ENCODE measurements around the gene ADAMTS14.

Gene ADAMTS14

GRCh38 chr10:70676511-70676910, 4.2 kb downstream of the ADAMTS14 start:
- DNase-seq, result no peak

GRCh38 chr10:70677016-70677415, 4.7 kb downstream of the ADAMTS14 start:
- no peak for DNase-seq

- DNase-seq, result no peak
Measured at GRCh38 chr10:70677620-70678249, 5.4 kb downstream of the ADAMTS14 start.

GRCh38 chr10:70678250-70678635, 5.9 kb downstream of the ADAMTS14 start:
- DNase-seq, result no peak

- no peak for DNase-seq
Measured at GRCh38 chr10:70678757-70679489, 6.6 kb downstream of the ADAMTS14 start.

GRCh38 chr10:70679498-70679897, 7.2 kb downstream of the ADAMTS14 start:
- DNase-seq, result no peak

- DNase-seq, result no peak
Measured at GRCh38 chr10:70680899-70681730, 8.8 kb downstream of the ADAMTS14 start.

GRCh38 chr10:70681731-70682005, 9.4 kb downstream of the ADAMTS14 start:
- DNase-seq, result no peak

- no peak for DNase-seq
Measured at GRCh38 chr10:70682920-70683600, 10.8 kb downstream of the ADAMTS14 start.

GRCh38 chr10:70683601-70683934, 11.3 kb downstream of the ADAMTS14 start:
- DNase-seq, result no peak

- no peak for DNase-seq
Measured at GRCh38 chr10:70683940-70684339, 11.6 kb downstream of the ADAMTS14 start.

GRCh38 chr10:70684374-70684773, 12.1 kb downstream of the ADAMTS14 start:
- no peak for DNase-seq

GRCh38 chr10:70684839-70685454, 12.6 kb downstream of the ADAMTS14 start:
- DNase-seq, result no peak

- DNase-seq, result no peak
Measured at GRCh38 chr10:70685455-70685911, 13.2 kb downstream of the ADAMTS14 start.

- DNase-seq, result no peak
Measured at GRCh38 chr10:70688828-70689227, 16.5 kb downstream of the ADAMTS14 start.

- DNase-seq, result no peak
Measured at GRCh38 chr10:70689661-70690060, 17.4 kb downstream of the ADAMTS14 start.

- DNase-seq, result no peak
Measured at GRCh38 chr10:70690589-70690988, 18.3 kb downstream of the ADAMTS14 start.

GRCh38 chr10:70691611-70692010, 19.3 kb downstream of the ADAMTS14 start:
- no peak for DNase-seq

GRCh38 chr10:70692043-70692603, 19.8 kb downstream of the ADAMTS14 start:
- DNase-seq, result no peak

GRCh38 chr10:70693619-70694335, 21.5 kb downstream of the ADAMTS14 start:
- no peak for DNase-seq

- no peak for DNase-seq
Measured at GRCh38 chr10:70694418-70695141, 22.3 kb downstream of the ADAMTS14 start.

All from CD4-positive, alpha-beta T cell treated with Interleukin-12 subunit alpha and Interleukin-12 subunit beta, for 1 hour (primary cell).